ENCODE data around the gene STK33.

The STK33 gene

GRCh38 chr11:8586805-8587204 is 7.2 kb downstream of the STK33 start:
- Histone ChIP-seq H3K4me3 (no peak overlapping the region), H3K27ac (no peak overlapping the region)
- no peak for TF ChIP-seq CTCF (IDR thresholded peaks at IDR 0.05)
- DNase-seq (ENCODE audit: low spot score): no peak

- no peak overlapping the region for H3K27ac ChIP-seq
- DNase-seq (ENCODE audit: low spot score): no peak
- no peak for TF ChIP-seq CTCF (IDR thresholded peaks at IDR 0.05)
- no peak overlapping the region for H3K4me3 ChIP-seq
These were observed 7.8 kb downstream of the STK33 start for GRCh38 chr11:8586184-8586583.

GRCh38 chr11:8584511-8584910 is 9.5 kb downstream of the STK33 start:
- DNase-seq (ENCODE audit: low spot score): no peak
- Histone ChIP-seq H3K4me3 (no peak overlapping the region), H3K27ac (no peak overlapping the region)
- TF ChIP-seq CTCF (IDR thresholded peaks at IDR 0.05): no peak

DNA sequence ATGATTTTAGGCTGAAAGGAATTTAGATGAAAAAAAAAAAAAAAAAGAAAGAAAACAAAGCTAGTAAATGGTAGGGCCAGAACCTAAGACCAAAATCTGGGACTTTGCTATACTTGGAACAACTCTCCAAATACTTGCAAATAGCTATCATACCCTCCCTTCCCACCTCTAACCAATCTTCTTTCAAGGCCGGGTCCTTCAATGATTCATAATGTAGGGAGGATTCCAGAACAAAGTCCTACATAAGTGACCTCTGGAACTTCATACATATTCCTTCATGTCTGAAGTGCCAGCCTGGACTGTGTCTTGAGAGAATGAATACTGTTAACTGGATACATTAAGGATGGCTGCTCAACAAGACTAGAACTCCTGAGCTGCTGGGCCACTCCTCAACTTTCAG is 9.9 kb downstream of the STK33 start:
- no peak overlapping the region for H3K4me3 ChIP-seq
- no peak for DNase-seq (ENCODE audit: low spot score)
- no peak overlapping the region for H3K27ac ChIP-seq
- no peak for TF ChIP-seq CTCF (IDR thresholded peaks at IDR 0.05)

- no peak for DNase-seq (ENCODE audit: low spot score)
- Histone ChIP-seq H3K4me3 (no peak overlapping the region), H3K27ac (no peak overlapping the region)
- TF ChIP-seq CTCF (IDR thresholded peaks at IDR 0.05): no peak
These were observed 12.7 kb downstream of the STK33 start for GRCh38 chr11:8581300-8581699.

GRCh38 chr11:8577791-8578581 is 16.0 kb downstream of the STK33 start:
- no peak for TF ChIP-seq CTCF (IDR thresholded peaks at IDR 0.05)
- no peak overlapping the region for H3K4me3 ChIP-seq
- H3K27ac ChIP-seq: no peak overlapping the region
- no peak for DNase-seq (ENCODE audit: low spot score)

DNA sequence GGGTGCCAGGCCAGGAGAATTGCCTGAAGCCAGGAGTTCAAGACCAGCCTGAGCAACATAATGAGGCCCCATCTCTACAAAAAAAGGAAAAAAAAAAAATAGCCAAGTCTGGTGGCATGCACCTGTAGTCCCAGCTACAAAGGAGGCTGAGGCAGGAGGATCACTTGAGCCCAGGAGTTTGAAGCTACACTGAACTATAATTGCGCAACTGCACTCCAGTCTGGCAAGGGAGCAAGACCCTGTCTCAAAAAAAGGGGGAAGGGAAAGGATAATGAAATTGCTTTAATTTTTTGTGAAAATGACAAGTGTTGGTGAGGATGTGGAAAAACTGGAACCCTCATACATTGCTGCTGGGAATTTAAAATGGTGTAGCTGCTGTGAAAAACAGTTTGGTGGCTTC is 19.2 kb downstream of the STK33 start:
- no peak overlapping the region for H3K4me3 ChIP-seq
- H3K27ac ChIP-seq: no peak overlapping the region
- TF ChIP-seq CTCF (IDR thresholded peaks at IDR 0.05): no peak
- DNase-seq (ENCODE audit: low spot score): no peak
